ENCODE measurements around the gene RAB4B.
"Not testable (repeated sequence)": the region's sequence is repeated elsewhere in the genome, so short reads cannot be mapped to it uniquely, and the experiment has no call there.

The RAB4B gene

DNA sequence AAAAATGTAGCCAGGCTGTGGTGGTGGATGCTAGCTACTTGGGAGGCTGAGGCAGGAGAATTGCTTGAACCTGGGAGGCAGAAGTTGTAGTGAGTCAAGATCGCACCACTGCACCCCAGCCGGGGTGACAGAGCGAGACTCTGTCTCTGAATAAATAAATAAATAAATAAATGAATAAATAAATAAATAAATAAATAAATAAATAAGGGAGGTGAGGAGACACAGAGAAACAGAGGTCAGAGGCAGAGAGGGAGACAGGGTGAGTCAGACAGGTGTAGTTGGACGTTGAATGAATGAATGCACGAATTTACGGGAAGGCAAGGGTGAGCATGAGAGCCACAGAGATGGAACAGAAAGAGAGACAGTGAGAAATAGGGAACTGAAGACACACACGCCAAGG lies 3.1 kb downstream of the RAB4B start:
- no peak for DNase-seq

- DNase-seq, result no peak
Measured at GRCh38 chr19:40783711-40784110, 5.7 kb downstream of the RAB4B start.

GRCh38 chr19:40784146-40784545 lies 6.1 kb downstream of the RAB4B start:
- not testable (repeated sequence) for DNase-seq

- no peak for DNase-seq
Measured at GRCh38 chr19:40785526-40785925, 7.5 kb downstream of the RAB4B start.

GRCh38 chr19:40786060-40787037 lies 8.3 kb downstream of the RAB4B start:
- no peak for DNase-seq

DNA sequence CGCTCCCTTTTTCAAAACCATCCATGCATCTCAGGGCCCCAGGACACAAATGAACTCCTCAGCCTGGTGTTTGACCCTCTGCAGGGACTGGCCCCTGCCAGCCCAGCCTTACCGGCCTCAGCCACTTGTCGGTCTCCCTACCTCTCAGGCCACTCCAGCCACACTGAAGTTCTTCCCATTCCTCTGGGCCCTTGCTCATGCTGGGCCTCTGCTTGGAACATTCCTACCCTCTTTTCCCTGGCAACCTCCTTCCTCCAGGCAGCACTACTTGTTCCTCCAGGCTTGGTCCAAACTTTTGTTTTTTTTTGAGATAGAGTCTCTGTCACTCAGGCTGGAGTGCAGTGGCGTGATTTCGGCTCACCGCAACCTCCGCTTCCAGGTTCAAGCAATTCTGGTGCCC lies 13.3 kb downstream of the RAB4B start:
- DNase-seq, result no peak

GRCh38 chr19:40791996-40792395 lies 13.9 kb downstream of the RAB4B start:
- no peak for DNase-seq

DNA sequence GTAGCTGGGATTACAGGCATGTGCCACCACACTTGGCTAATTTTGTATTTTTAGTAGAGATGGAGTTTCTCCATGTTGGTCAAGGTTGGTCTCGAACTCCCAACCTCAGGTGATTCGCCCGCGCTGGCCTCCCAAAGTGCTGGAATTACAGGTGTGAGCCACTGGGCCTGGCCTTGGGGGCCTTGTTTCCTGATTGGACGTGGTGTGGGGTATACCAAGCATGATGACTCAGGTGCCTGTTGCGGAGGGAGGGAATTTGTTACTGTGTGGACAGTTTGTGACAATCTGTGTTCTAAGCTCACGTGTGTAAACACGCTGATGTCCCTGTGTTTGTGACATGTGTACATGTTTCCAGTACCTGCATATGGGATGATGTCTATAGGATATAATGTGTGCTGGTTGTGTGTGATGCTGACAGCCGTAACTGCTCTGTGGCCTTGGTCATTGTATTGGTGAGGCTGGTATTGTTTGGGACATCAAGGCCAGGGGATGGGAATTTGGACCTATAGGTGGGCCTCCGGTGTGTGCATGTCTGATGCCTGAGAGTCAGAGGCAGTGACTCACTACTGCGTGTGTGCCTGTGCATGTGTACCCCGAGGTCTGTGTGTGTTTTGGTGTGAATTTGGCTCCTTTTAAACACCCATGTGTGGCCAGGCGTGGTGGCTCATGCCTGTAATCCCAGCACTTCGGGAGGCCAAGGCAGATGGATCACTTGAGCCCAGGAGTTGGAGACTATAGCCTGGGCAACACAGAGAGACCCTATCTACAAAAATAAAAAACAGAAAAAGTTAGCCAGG lies 19.3 kb downstream of the RAB4B start:
- no peak for DNase-seq

GRCh38 chr19:40797963-40798682 lies 20.1 kb downstream of the RAB4B start:
- DNase-seq, result peak; percentile 71

DNA sequence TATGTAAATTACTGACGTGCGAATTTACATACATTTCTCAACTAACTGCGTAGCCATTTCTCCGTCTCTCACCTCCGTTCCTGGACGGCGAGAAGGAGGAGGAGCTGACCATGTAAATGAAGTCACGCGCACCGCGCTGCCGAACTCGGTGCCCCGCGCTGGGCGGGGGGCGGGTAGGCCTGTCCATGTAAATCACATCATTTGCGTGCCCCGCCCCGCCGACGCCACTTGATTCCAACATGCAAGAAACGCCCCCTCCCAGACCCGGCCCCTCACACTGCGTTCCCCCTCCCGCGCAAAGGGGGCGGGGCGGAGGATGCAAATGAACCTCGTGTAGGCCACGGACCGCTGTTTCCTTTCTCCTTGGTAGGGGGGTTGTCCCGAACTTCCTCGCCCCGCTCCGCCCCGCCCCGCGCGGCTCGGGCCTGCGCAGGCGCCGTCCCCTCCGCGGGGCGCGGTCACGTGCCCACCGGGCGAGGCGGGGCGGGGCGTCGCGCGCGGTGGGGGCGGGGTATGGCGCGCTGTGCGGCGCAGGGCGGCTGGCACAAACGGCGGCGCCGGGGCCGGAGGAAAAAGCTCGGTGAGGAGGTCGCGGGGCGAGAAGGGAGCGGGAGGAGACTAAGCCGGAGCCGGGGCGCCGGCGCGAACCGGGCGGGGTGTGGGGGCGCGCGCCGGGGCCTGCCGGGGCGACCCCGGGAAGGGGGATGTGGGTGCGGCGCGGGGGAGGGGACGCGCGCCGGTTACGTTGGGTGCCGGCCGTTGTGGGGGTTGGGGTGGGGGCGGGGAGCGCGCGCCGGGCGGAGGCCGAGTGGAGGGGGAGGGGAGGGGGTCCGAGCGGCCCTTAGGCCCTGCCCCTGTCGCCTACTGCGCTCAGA lies 20.9 kb downstream of the RAB4B start, which contains the start of gene EGLN2:
Gene EGLN2, plus strand, starts transcription at position 509 of the 875 bp plus-strand sequence. CDS start 1,382 bp downstream, outside the sequence.
- peak; percentile 100 for DNase-seq

DNA sequence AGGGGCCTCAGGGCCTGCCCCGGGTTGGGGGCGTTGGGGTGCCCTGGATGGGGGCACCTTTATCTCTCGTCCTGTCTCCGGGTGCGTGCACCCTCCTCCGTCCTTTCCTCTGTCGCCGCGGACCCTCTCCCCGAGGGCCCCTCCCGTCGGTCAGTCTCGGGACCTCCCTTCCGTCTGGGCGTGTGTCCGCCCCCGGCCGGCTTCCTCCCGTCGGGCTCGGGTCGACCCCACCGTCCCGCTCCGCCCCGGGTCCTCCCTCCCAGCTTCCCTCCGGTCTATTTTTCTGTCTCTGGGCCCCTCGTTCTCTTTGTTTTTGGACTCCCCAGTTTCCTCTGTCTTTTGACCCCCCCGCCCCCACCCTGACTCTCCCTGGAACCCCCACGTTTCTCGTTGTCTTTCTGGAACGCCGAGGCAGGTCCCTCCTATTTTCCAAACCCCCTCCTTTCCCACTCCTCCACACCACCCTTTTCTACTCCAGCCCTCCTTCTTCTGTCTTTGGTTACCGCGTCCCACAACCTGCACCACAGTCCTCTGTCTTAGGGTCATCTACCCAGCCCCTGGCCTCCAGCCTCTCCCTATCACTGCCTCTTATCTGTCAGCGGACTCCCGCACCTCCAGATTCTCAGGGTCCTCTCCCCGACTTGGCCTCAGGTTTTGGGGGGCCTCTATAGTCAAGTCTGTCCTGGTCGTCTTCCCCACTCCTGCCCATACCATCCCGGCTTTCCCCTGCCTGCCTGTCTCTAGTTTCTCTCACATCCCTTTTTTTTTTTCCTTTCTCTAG lies 21.7 kb downstream of the RAB4B start:
- peak; percentile 39 for DNase-seq

- DNase-seq, result no peak
Measured at GRCh38 chr19:40800339-40800996, 22.4 kb downstream of the RAB4B start.

DNA sequence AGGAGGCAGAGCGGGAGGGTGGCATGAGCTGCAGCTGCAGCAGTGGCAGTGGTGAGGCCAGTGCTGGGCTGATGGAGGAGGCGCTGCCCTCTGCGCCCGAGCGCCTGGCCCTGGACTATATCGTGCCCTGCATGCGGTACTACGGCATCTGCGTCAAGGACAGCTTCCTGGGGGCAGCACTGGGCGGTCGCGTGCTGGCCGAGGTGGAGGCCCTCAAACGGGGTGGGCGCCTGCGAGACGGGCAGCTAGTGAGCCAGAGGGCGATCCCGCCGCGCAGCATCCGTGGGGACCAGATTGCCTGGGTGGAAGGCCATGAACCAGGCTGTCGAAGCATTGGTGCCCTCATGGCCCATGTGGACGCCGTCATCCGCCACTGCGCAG lies 22.9 kb downstream of the RAB4B start:
- DNase-seq, result no peak

GRCh38 chr19:40801426-40802299 lies 23.6 kb downstream of the RAB4B start:
- no peak for DNase-seq

GRCh38 chr19:40802300-40803169 lies 24.5 kb downstream of the RAB4B start:
- no peak for DNase-seq

GRCh38 chr19:40803170-40803856 lies 25.3 kb downstream of the RAB4B start:
- no peak for DNase-seq

DNA sequence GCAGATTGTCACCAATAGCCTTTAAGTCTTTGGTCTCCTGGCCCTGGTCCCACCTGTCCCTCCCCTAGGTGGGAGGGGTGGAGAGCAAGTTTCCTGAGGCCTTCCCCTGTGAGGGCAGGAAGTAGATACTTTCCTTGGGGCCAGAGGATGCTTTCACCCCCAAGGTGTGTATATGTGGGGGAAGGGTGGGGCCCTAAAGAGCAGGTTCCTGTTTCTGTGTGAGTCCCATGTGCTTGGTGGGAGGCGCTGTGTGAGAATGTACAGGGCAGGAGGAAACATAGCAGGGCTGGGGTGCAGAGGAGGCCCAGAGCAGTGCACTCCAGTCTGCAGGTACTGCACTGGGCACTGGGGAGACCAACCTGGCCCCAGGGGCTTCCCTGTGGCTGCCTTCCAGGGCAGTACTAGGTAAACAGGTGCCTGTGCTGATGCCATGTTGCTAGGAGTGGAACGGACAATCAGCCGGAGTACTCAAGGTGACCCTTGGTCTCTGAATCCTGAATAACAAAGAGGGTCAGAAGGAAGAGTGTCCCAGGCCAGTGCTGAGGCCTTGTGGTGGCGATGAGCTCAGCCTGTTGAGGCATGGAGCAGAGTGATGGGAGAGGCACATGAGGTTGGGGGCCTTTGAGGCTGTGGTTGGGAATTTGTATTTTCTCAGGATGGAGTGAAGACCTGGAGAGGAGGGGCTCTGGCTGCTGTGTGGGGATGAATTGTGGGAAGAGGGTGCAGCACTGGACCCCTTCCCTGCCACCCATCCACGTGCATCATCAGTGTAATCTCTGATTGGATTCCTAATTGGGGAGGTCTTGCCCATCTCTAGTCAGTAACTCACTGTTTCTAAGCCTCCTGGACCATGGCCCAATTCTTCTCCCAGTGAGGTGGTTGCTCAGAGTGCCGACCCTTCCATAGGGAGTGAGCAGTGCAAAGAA lies 26.1 kb downstream of the RAB4B start:
- DNase-seq, result peak; percentile 64
